ENCODE measurements around the gene NTN3.
"Not testable (repeated sequence)": the region's sequence is repeated elsewhere in the genome, so short reads cannot be mapped to it uniquely, and the experiment has no call there.

Gene NTN3

DNA sequence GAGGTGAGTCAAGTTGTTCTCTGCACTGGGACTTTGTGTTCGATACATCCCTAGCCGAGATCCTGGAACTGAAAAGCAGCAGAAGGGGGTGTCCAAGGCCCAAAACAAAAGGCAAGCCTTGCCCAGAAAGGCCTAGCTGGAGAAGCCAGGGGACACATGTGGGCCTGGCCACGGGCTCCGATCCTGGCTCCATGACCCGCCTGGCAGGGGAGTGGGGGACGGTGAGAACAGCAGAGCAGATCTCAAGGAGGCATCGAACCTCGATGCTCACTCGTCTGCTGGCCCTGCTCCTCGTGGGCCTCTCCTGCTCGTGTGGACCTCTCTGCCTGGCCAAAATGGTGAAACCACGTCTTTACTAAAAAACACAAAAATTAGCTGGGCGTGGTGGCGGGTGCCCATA is 33.0 kb upstream of the NTN3 start:
- no peak for DNase-seq (ENCODE audit: low read depth, low spot score)

DNA sequence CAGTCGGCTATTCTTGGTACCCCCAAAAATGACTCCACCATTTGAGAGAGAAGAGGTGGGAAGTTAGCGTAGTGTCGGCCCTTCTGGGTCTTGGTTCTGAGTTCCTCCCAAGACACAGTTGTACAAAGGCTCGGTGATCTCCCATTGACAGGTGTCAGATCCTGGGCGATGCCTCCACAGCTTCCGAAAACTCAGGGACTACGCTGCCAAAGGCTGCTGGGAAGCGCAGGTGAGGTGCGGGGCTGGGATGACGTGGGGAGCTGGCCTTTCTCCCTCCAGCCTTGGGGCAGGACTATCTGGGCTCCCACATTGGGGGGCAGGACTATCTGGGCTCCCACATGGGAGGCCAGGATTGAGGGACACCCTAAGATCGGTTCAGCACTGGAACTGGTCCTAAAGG is 31.5 kb upstream of the NTN3 start:
- DNase-seq (ENCODE audit: low read depth, low spot score): no peak
- no peak overlapping the region for H3K4me3 ChIP-seq (ENCODE audit: low read length)

More for the DNA sequence above, 33.0 kb upstream of the NTN3 start:
- H3K4me3 ChIP-seq (ENCODE audit: low read length): no peak overlapping the region

DNA sequence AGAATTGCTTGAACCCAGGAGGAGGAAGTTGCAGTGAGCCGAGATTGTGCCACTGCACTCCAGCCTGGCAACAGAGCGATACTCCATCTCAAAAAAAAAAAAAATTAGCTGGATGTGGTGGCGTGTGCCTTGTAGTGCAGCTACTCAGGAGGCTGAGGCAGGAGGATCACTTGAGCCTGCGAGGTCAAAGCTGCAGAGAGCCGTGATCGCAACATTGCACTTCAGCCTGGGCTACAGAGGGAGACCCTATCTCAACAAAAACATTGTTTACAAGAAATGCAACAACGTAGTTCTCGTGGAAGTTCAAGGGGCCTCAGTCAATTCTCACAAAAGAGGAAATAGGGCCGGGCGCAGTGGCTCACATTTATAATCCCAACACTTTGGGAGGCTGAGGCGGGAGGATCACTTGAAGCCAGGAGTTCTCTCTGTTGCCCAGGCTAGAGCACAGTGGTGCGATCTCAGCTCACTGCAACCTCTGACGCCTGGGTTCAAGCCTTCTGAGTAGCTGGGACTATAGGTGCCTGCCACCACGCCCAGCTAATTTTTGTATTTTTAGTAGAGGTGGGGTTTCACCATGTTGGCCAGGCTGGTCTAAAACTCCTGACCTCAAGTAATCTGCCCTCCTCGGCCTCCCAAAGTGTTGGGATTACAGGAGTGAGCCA is 29.8 kb upstream of the NTN3 start:
- H3K4me3 ChIP-seq (ENCODE audit: low read length); DNase-seq (ENCODE audit: low read depth, low spot score): not testable (repeated sequence)

DNA sequence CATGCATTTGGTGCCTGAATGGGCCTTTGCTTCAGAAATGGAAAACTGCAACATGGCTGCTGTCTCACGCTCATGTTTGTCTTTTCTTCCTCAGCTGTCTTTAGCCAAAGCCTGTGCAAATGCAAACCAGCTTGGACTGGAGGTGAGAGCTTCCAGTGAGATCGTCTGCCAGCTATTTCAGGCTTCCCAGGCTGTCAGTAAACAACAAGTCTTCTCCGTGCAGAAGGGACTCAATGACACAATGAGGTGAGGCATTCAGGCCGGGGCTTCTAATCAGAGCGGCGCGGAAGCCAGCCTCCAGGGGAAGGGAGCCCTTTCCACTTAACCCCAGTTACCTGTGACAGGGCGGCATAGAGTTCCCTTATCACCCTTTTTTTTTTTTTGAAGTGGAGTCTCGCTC is 27.5 kb upstream of the NTN3 start:
- DNase-seq (ENCODE audit: low read depth, low spot score): no peak
- no peak overlapping the region for H3K4me3 ChIP-seq (ENCODE audit: low read length)

DNA sequence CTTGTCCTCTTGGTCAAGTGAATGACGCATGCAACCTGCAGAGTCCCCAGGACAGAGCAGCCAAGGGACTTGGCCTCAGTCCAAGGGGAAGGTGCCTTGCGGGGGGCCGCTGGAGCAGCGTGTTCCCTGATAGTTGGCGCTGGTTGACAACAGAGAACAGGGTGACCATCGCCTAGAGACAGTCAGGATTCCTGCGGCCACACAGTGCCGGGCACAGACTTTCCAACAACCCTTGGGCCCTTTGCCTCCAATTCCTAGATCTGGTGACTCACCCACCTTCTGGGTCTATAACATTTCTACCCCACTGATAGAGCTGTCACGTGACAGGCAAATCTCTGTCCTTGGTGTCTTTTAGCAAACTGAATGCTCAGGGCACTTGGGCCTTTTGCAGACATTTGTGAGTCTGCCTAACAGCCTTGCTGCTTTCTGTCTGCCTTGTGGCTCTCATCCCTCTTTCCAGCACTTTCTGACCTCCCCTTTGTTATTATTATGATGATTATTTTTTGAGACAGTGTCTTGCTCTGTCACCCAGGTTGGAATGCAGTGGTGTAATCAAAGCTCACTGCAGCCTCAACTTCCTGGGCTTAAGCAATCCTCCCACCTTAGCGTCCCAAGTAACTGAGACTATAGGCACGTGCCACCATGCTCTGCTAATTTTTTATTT is 23.0 kb upstream of the NTN3 start:
- no peak overlapping the region for H3K4me3 ChIP-seq (ENCODE audit: low read length)
- no peak for DNase-seq (ENCODE audit: low read depth, low spot score)

DNA sequence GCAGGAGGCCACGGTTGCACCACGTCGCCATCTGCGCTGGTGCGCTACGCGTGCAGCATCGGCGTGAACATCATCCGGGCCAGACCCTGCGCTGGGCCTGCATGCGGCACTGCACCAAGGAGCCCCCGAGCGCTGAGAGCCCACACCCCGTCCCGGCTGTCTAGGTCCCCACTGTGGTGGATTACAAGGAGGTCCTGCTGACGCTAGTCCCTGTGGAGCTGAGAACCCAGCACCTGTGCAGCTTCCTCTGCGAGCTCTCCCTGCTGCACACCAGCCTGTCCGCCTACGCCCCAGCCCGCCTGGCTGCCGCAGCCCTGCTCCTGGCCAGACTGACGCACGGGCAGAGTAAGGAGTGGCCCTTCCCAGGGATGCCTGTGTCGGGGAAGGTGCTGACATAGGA is 22.0 kb upstream of the NTN3 start:
- no peak for DNase-seq (ENCODE audit: low read depth, low spot score)

DNA sequence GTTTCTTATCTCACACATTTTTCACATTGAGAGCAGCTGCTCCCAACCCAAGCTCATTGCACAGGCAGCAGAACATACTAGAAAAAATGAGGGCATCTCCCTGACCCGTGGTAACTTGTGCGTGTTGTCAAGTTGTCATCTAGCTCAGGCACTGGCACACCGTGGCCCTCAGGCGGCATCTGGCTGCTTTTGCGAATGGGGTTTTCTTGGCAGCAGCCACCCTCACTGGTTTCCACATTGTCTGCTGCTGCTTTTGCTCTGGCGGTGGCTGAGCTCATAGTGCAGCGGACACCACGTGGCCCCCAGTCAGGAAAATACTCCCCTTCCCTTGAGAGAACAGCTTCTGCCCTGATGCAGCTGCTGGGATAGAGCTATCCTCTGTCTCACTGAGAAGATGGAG is 20.6 kb upstream of the NTN3 start:
- H3K4me3 ChIP-seq (ENCODE audit: low read length): no peak overlapping the region
- no peak for DNase-seq (ENCODE audit: low read depth, low spot score)

More for the DNA sequence above, 22.0 kb upstream of the NTN3 start:
- H3K4me3 ChIP-seq (ENCODE audit: low read length): no peak overlapping the region

DNA sequence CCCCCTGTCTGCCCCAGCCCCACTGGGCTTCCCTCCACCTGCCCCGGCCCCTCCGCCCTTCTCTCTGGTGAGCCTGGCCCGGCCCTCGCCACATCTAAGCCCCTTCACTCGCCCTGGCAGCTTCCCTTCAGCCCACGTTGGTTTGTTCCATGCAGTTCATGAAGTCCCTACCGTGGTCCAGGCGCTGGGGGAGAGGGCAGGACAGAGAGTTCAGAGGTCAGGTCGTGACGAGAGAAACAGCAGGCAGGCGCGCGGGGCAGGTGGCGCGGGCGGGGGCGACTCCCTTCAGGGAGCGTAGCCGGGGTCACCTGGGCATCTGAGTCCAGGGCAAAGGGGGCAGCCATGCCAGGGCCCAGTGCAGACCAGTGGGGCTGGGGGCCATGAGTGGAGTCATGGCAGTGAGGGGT is 20.1 kb upstream of the NTN3 start:
- no peak for DNase-seq (ENCODE audit: low read depth, low spot score)
- no peak overlapping the region for H3K4me3 ChIP-seq (ENCODE audit: low read length)

DNA sequence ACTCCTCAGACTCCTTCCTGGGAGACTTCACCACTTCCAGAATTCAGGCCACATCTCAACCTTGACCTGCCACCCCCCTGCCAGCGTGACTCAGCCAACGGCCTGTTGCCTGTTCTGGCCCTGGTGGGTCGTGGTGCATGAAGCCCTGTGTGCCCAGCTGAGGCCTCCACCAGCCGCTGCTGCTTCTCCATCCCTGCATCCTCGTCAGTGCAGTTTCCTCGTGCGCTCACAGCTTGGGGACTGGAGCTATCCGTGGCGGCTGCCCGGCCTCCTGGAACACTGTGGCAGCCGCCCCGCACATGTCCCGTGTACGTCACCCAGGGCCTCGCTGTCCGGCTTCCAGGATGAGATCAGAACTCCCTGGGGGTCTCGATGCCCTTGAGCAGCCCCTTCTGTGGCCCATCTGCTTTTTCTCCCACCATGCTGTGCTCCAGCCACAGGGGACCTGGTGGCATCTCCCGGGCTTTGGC is 19.2 kb upstream of the NTN3 start:
- no peak overlapping the region for H3K4me3 ChIP-seq (ENCODE audit: low read length)
- no peak for DNase-seq (ENCODE audit: low read depth, low spot score)

DNA sequence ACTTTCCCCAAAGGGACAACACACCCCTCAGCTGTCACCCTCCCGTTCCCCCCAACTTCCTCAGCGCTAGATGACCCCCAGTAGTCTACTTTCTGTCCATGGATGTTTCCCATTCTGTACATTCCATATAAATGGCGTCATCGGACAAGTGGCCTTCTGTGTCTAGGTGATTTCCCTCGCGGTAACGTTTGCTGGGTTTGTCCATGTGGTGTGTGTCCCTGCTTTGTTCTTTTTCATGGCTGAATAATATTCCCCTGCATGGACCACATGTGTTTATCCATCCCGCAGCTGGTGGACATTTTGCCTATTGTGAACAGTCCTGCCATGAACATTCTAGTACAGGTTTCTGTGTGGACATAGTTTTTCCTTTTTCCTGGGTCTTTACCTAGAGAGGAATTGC is 18.4 kb upstream of the NTN3 start:
- no peak for DNase-seq (ENCODE audit: low read depth, low spot score)
- H3K4me3 ChIP-seq (ENCODE audit: low read length): no peak overlapping the region

DNA sequence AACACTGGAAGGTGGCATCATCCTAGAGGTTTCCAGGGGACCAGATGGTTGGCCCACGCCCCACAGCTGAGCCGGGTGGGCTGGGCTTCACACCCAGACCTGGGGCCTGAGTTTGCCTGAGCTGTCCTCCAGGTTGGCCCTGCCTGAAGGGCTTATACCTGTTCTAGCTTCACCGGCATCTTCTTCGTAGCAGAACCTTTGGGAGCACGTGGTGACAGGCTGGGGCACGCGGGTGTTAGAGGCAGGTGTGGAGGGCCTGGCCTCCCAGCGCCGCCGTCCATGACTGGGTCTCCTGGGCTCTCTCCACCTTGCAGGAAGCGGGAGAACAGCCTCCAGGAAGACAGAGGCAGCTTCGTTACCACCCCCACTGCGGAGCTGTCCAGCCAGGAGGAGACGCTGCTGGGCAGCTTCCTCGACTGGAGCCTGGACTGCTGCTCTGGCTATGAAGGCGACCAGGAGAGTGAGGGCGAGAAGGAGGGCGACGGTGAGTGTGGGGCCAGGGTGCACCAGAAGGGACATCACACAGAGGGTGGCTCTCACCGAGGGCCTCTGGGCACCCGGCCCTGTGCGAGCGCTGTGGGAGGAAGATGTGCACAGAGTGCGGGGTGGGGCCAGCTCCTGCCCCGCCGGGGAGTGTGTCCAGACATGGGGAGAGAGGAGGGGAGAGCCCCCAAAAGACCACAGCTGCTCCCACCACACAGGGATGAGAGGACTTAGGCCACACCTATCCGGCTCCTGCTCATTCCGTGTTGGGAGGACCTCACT is 15.8 kb upstream of the NTN3 start:
- no peak overlapping the region for H3K4me3 ChIP-seq (ENCODE audit: low read length)
- DNase-seq (ENCODE audit: low read depth, low spot score): no peak

DNA sequence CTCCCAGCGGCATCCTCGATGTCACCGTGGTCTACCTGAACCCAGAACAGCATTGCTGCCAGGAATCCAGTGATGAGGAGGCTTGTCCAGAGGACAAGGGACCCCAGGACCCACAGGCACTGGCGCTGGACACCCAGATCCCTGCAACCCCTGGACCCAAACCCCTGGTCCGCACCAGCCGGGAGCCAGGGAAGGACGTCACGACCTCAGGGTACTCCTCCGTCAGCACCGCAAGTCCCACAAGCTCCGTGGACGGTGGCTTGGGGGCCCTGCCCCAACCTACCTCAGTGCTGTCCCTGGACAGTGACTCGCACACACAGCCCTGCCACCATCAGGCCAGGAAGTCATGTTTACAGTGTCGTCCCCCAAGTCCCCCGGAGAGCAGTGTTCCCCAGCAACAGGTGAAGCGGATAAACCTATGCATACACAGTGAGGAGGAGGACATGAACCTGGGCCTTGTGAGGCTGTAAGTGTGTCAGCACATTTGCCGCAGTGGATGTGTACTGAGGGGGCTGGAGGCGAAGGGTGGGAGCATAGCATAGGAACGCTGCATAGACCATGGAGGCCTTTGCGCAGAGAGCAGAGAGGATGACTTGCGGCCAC is 14.4 kb upstream of the NTN3 start:
- no peak overlapping the region for H3K4me3 ChIP-seq (ENCODE audit: low read length)
- DNase-seq (ENCODE audit: low read depth, low spot score): no peak

DNA sequence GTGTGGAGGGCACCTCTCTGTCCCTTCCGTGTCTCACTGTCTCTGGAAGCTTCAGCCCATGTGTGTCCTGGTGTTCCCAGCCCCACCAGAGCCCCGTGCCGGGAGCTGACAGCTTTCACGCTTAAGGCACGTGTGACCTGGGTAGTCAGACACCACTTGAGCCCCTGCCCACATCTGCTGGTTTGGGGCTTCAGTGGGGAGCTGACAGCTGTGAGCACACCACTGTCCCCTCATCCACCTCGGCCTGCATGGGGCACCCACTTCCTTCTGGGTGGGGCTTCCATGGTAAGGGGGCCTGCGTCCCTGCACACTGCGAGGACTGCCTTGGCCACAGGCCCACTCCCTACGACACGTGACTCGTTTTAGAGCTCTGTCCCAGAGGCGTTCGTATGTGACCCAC is 13.8 kb upstream of the NTN3 start:
- DNase-seq (ENCODE audit: low read depth, low spot score): no peak
- H3K4me3 ChIP-seq (ENCODE audit: low read length): no peak overlapping the region

DNA sequence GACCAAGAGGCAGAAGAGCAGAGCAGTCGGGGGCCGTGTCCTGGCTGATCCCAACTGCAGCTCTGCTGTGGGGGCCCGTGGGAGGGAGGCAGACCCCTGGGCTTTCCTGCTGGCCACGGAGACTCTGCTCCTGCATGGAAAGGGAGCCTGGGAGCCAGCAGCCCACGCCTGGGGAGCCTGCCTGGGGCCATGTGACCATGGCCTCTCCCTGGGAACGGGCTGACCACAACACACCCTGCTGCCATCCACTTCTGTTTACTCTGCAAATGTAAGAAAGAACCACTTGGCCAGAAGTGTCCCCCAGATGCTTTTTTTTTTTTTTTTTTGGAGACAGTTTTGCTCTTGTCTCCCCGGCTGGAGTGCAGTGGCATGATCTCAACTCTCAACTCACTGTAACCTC is 13.2 kb upstream of the NTN3 start:
- no peak for DNase-seq (ENCODE audit: low read depth, low spot score)

DNA sequence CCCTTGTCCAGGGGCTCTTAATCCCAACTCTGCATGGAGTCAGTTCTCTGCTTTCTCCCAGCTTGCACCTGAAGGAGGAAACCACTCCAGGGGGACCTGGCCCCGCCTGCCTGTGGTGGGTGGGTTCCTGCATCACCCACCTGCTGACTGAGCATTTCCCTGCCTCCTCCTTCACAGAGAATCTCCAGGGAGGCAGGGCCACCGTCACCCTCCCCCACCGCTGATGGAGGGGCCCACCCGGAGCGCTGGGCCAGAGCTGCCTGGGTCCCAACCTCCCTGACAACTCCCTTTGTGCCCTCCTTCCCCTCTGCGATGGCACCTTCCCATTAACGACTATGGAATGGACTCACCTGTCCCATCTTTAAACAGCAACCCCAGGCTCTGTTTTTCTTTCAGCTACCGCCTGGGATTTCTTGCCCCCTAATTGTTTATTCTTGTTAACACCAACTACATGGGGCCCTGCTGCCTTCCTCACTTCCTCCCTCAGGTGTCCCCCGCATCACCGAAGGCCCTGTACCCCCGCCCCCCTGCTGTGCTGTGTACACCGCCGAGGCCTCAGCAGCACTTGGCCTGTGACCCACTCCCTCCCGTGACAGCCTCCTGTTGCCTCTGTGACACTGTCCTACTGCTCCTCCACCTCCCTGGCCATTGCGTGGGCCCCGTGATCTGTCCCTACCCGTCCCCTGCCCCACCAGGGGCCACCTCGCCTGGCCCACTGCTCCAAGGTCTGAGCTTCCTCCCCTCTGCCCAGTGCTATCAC is 12.0 kb upstream of the NTN3 start:
- H3K4me3 ChIP-seq (ENCODE audit: low read length): peak overlapping the region; percentile 71
- DNase-seq (ENCODE audit: low read depth, low spot score): no peak

More for the DNA sequence above, 13.2 kb upstream of the NTN3 start:
- no peak overlapping the region for H3K4me3 ChIP-seq (ENCODE audit: low read length)

DNA sequence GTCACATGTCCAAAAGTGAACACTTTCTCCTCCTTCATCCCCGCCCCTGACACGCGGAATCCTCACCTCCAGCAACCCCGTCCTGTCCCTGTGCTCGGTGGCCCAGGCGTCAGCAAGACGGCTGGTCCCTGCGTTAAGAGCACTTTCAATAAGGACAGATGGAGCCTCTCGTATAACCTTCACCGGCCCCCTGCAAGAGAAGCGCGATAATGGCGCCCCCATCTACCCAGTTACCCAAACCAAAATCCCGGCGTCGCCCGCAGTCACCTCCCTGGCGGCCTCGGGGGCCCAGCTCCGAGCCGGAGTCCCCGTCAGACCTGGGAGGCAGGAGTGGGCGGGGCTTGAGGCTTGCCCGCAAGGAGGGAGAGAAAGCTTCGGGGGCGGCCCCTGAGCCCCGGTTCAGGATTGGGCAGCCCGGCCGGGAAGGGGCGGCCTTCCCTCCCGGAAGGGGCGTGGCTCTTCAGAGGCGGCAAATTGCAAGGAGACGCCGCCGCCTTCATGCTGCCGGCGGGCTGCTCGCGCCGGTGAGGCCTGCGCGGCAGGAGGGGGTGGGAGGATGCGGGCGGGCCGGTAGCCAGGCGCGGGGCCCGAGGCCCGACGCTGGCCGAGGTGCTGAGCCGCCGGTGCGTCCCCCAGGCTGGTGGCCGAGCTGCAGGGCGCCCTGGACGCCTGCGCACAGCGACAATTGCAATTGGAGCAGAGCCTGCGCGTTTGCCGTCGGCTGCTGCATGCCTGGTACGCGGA is 11.3 kb upstream of the NTN3 start, which contains the start of gene TEDC2:
Gene TEDC2, plus strand, starts transcription at position 463 of the 744 bp plus-strand sequence. Its CDS starts 36 bp downstream, at position 499.
- H3K4me3 ChIP-seq (ENCODE audit: low read length): peak within 1 kb of the TSS; percentile 71
- peak; percentile 92 for DNase-seq (ENCODE audit: low read depth, low spot score)

DNA sequence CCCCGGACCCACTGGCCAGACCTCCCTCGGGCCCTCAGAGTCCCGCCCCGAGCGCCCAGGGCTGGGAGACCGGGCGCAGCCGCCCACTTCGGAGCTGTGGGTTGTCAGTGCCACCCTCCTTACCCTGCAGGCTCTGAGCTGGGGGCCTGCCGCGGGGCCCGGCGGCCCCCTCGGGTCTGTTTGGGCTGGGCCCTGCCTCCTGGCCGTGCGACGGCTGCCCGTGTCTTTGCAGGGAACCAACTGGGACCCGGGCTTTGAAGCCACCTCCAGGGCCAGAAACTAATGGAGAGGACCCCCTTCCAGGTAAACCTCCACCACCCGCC is 10.7 kb upstream of the NTN3 start:
- H3K4me3 ChIP-seq (ENCODE audit: low read length): peak overlapping the region; percentile 71
- no peak for DNase-seq (ENCODE audit: low read depth, low spot score)

DNA sequence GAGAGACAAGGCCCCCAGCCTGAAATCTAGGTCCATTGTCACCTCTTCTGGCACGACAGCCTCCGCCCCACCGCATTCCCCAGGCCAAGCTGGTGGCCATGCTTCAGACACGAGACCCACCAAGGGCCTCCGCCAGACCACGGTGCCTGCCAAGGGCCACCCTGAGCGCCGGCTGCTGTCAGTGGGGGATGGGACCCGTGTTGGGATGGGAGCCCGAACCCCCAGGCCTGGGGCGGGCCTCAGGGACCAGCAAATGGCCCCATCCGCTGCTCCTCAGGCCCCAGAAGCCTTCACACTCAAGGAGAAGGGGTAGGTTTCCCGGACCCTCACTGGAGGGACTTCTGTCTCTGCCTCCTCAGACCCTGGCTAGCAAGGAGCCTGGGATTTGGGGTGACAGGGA is 10.2 kb upstream of the NTN3 start:
- H3K4me3 ChIP-seq (ENCODE audit: low read length): peak overlapping the region; percentile 71
- DNase-seq (ENCODE audit: low read depth, low spot score): no peak

All from Jurkat, Clone E6-1 (cell line).